Measurements from ENCODE around the gene GNG2. TPM values are rescaled to one million over a fixed set of nuclear protein-coding genes. Genes with fewer than 3 reads are reported as not detected.
A peak's percentile ranks its signal among the peaks of the same experiment; 100 is the strongest.

GNG2 gene
- total RNA-seq, 2 donors from 2014 or later, result 47.9 to 51.6 TPM

GRCh38 chr14:51939226-51939625 is 78.8 kb downstream of the GNG2 start:
- H3K27ac Mint-ChIP-seq, result no peak overlapping the region
- Histone ChIP-seq H3K36me3 (ENCODE audit: control insufficient read depth, insufficient read depth, low read length) (no peaks in the 10 kb centered on the region), H3K4me3 (ENCODE audit: low read length) (no peak overlapping the region), H3K27ac (ENCODE audit: low read depth, low read length) (peak overlapping the region; percentile 66), H3K9ac (ENCODE audit: extremely low read depth, low read length, poor library complexity, severe bottlenecking) (no peak overlapping the region), H3K4me1 (ENCODE audit: control insufficient read depth, insufficient read depth, low read length) (no peaks in the 10 kb centered on the region), H3K9me3 (ENCODE audit: control insufficient read depth, low read length) (no peaks in the 10 kb centered on the region), H3K27me3 (ENCODE audit: control insufficient read depth, insufficient read depth, low read length, poor library complexity, severe bottlenecking) (no peaks in the 10 kb centered on the region)
- no peaks in the 10 kb centered on the region for H3K27me3 Mint-ChIP-seq (ENCODE audit: insufficient read depth)
- DNase-seq, result no peak
- WGBS, 2 experiments (ENCODE audit: insufficient coverage in 1 of 2, insufficient read length in 1 of 2), result 86 to 92% methylated on average over 3 to 6 of the region's 6 CpGs
- H3K36me3 Mint-ChIP-seq (ENCODE audit: low read depth), result no peaks in the 10 kb centered on the region
- TF ChIP-seq CTCF (conservative IDR thresholded peaks at IDR 0.05), result no peak
- no peaks in the 10 kb centered on the region for H3K9me3 Mint-ChIP-seq
- no peak overlapping the region for H3K4me3 Mint-ChIP-seq
- no peaks in the 10 kb centered on the region for H3K4me1 Mint-ChIP-seq

GRCh38 chr14:51939755-51940301 is 79.4 kb downstream of the GNG2 start:
- no peak overlapping the region for H3K4me3 ChIP-seq (ENCODE audit: low read length)
- H3K9ac ChIP-seq (ENCODE audit: extremely low read depth, low read length, poor library complexity, severe bottlenecking), result no peak overlapping the region
- Mint-ChIP-seq H3K4me1 (no peaks in the 10 kb centered on the region), H3K36me3 (ENCODE audit: low read depth) (no peaks in the 10 kb centered on the region), H3K4me3 (no peak overlapping the region), H3K27me3 (ENCODE audit: insufficient read depth) (no peaks in the 10 kb centered on the region), H3K27ac (no peak overlapping the region), H3K9me3 (peaks cover 4% of the 10 kb centered on the region)
- no peaks in the 10 kb centered on the region for H3K4me1 ChIP-seq (ENCODE audit: control insufficient read depth, insufficient read depth, low read length)
- WGBS, 2 experiments (ENCODE audit: insufficient coverage in 1 of 2, insufficient read length in 1 of 2), result 94 to 100% methylated on average over 9 to 10 of the region's 10 CpGs
- DNase-seq, result no peak
- peaks cover 5% of the 10 kb centered on the region for H3K9me3 ChIP-seq (ENCODE audit: control insufficient read depth, low read length)
- H3K27me3 ChIP-seq (ENCODE audit: control insufficient read depth, insufficient read depth, low read length, poor library complexity, severe bottlenecking), result no peaks in the 10 kb centered on the region
- no peak for TF ChIP-seq CTCF (conservative IDR thresholded peaks at IDR 0.05)
- no peak overlapping the region for H3K27ac ChIP-seq (ENCODE audit: low read depth, low read length)
- H3K36me3 ChIP-seq (ENCODE audit: control insufficient read depth, insufficient read depth, low read length), result no peaks in the 10 kb centered on the region

GRCh38 chr14:51942971-51943370 is 82.6 kb downstream of the GNG2 start:
- Histone ChIP-seq H3K27me3 (ENCODE audit: control insufficient read depth, insufficient read depth, low read length, poor library complexity, severe bottlenecking) (no peaks in the 10 kb centered on the region), H3K27ac (ENCODE audit: low read depth, low read length) (no peak overlapping the region), H3K4me1 (ENCODE audit: control insufficient read depth, insufficient read depth, low read length) (no peaks in the 10 kb centered on the region), H3K9me3 (ENCODE audit: control insufficient read depth, low read length) (peaks cover 16% of the 10 kb centered on the region), H3K4me3 (ENCODE audit: low read length) (no peak overlapping the region), H3K36me3 (ENCODE audit: control insufficient read depth, insufficient read depth, low read length) (no peaks in the 10 kb centered on the region), H3K9ac (ENCODE audit: extremely low read depth, low read length, poor library complexity, severe bottlenecking) (no peak overlapping the region)
- Mint-ChIP-seq H3K9me3 (peaks cover 14% of the 10 kb centered on the region), H3K36me3 (ENCODE audit: low read depth) (no peaks in the 10 kb centered on the region), H3K27me3 (ENCODE audit: insufficient read depth) (no peaks in the 10 kb centered on the region), H3K4me1 (no peaks in the 10 kb centered on the region), H3K27ac (no peak overlapping the region), H3K4me3 (no peak overlapping the region)
- no peak for DNase-seq
- TF ChIP-seq CTCF (conservative IDR thresholded peaks at IDR 0.05), result no peak
- WGBS, 2 experiments (ENCODE audit: insufficient coverage in 1 of 2, insufficient read length in 1 of 2), result 95 to 100% methylated on average over 1 to 2 of the region's 2 CpGs
